ENCODE results near the gene SCGB1C2.
"Not testable (repeated sequence)": the region's sequence is repeated elsewhere in the genome, so short reads cannot be mapped to it uniquely, and the experiment has no call there.

Gene SCGB1C2

GRCh38 chr17:163514-164098, 26.2 kb downstream of the SCGB1C2 start:
- no peaks in the 10 kb centered on the region for H3K36me3 ChIP-seq (ENCODE audit: insufficient read depth, low read depth, low read length)
- H3K4me1 ChIP-seq (ENCODE audit: insufficient read depth, low read length), result no peaks in the 10 kb centered on the region
- no peak overlapping the region for H3K9ac ChIP-seq (ENCODE audit: low read depth, low read length)
- H3K9me3 ChIP-seq (ENCODE audit: insufficient read depth, low read depth, low read length), result no peaks in the 10 kb centered on the region
- H3K27ac ChIP-seq (ENCODE audit: low read length), result no peak overlapping the region
- no peak overlapping the region for H3K4me3 ChIP-seq (ENCODE audit: low read length)
- no peaks in the 10 kb centered on the region for H3K27me3 ChIP-seq (ENCODE audit: insufficient read depth, low read length)

- H3K27ac ChIP-seq (ENCODE audit: low read length), result no peak overlapping the region
These were observed 27.2 kb downstream of the SCGB1C2 start for GRCh38 chr17:164303-165235.

GRCh38 chr17:165939-166338, 28.6 kb downstream of the SCGB1C2 start:
- no peaks in the 10 kb centered on the region for H3K27me3 ChIP-seq (ENCODE audit: insufficient read depth, low read length)
- H3K9ac ChIP-seq (ENCODE audit: low read depth, low read length), result no peak overlapping the region
- H3K4me3 ChIP-seq (ENCODE audit: low read length), result no peak overlapping the region
- no peak overlapping the region for H3K27ac ChIP-seq (ENCODE audit: low read length)
- H3K9me3 ChIP-seq (ENCODE audit: insufficient read depth, low read depth, low read length), result no peaks in the 10 kb centered on the region
- H3K36me3 ChIP-seq (ENCODE audit: insufficient read depth, low read depth, low read length), result no peaks in the 10 kb centered on the region
- no peaks in the 10 kb centered on the region for H3K4me1 ChIP-seq (ENCODE audit: insufficient read depth, low read length)

More at GRCh38 chr17:164303-165235, 27.2 kb downstream of the SCGB1C2 start:
- no peaks in the 10 kb centered on the region for H3K36me3 ChIP-seq (ENCODE audit: insufficient read depth, low read depth, low read length)
- H3K9me3 ChIP-seq (ENCODE audit: insufficient read depth, low read depth, low read length), result no peaks in the 10 kb centered on the region
- no peak overlapping the region for H3K4me3 ChIP-seq (ENCODE audit: low read length)
- no peaks in the 10 kb centered on the region for H3K4me1 ChIP-seq (ENCODE audit: insufficient read depth, low read length)
- H3K27me3 ChIP-seq (ENCODE audit: insufficient read depth, low read length), result no peaks in the 10 kb centered on the region
- H3K9ac ChIP-seq (ENCODE audit: low read depth, low read length), result no peak overlapping the region

GRCh38 chr17:168614-169013, 31.2 kb downstream of the SCGB1C2 start:
- H3K9ac ChIP-seq (ENCODE audit: low read depth, low read length); H3K27ac ChIP-seq (ENCODE audit: low read length); H3K4me3 ChIP-seq (ENCODE audit: low read length); H3K27me3 ChIP-seq (ENCODE audit: insufficient read depth, low read length); H3K9me3 ChIP-seq (ENCODE audit: insufficient read depth, low read depth, low read length); H3K36me3 ChIP-seq (ENCODE audit: insufficient read depth, low read depth, low read length); H3K4me1 ChIP-seq (ENCODE audit: insufficient read depth, low read length): not testable (repeated sequence)

GRCh38 chr17:170130-170670, 32.8 kb downstream of the SCGB1C2 start:
- no peaks in the 10 kb centered on the region for H3K27me3 ChIP-seq (ENCODE audit: insufficient read depth, low read length)
- no peak overlapping the region for H3K9ac ChIP-seq (ENCODE audit: low read depth, low read length)
- no peak overlapping the region for H3K4me3 ChIP-seq (ENCODE audit: low read length)
- no peaks in the 10 kb centered on the region for H3K4me1 ChIP-seq (ENCODE audit: insufficient read depth, low read length)
- no peaks in the 10 kb centered on the region for H3K9me3 ChIP-seq (ENCODE audit: insufficient read depth, low read depth, low read length)
- H3K27ac ChIP-seq (ENCODE audit: low read length), result no peak overlapping the region
- H3K36me3 ChIP-seq (ENCODE audit: insufficient read depth, low read depth, low read length), result no peaks in the 10 kb centered on the region

- Histone ChIP-seq H3K9ac (ENCODE audit: low read depth, low read length) (no peak overlapping the region), H3K4me1 (ENCODE audit: insufficient read depth, low read length) (no peaks in the 10 kb centered on the region), H3K9me3 (ENCODE audit: insufficient read depth, low read depth, low read length) (no peaks in the 10 kb centered on the region), H3K4me3 (ENCODE audit: low read length) (no peak overlapping the region), H3K27me3 (ENCODE audit: insufficient read depth, low read length) (no peaks in the 10 kb centered on the region), H3K27ac (ENCODE audit: low read length) (no peak overlapping the region), H3K36me3 (ENCODE audit: insufficient read depth, low read depth, low read length) (no peaks in the 10 kb centered on the region)
These were observed 34.5 kb downstream of the SCGB1C2 start for GRCh38 chr17:171871-172270.

- H3K9me3 ChIP-seq (ENCODE audit: insufficient read depth, low read depth, low read length), result no peaks in the 10 kb centered on the region
- no peaks in the 10 kb centered on the region for H3K4me1 ChIP-seq (ENCODE audit: insufficient read depth, low read length)
- no peak overlapping the region for H3K4me3 ChIP-seq (ENCODE audit: low read length)
- H3K27me3 ChIP-seq (ENCODE audit: insufficient read depth, low read length), result peaks cover 3% of the 10 kb centered on the region
- H3K27ac ChIP-seq (ENCODE audit: low read length), result no peak overlapping the region
- no peaks in the 10 kb centered on the region for H3K36me3 ChIP-seq (ENCODE audit: insufficient read depth, low read depth, low read length)
- H3K9ac ChIP-seq (ENCODE audit: low read depth, low read length), result no peak overlapping the region
These were observed 35.0 kb downstream of the SCGB1C2 start for GRCh38 chr17:172401-172800.

GRCh38 chr17:173166-173911, 36.0 kb downstream of the SCGB1C2 start:
- no peaks in the 10 kb centered on the region for H3K9me3 ChIP-seq (ENCODE audit: insufficient read depth, low read depth, low read length)
- peaks cover 12% of the 10 kb centered on the region for H3K27me3 ChIP-seq (ENCODE audit: insufficient read depth, low read length)
- no peaks in the 10 kb centered on the region for H3K4me1 ChIP-seq (ENCODE audit: insufficient read depth, low read length)
- no peaks in the 10 kb centered on the region for H3K36me3 ChIP-seq (ENCODE audit: insufficient read depth, low read depth, low read length)
- no peak overlapping the region for H3K4me3 ChIP-seq (ENCODE audit: low read length)
- H3K27ac ChIP-seq (ENCODE audit: low read length), result no peak overlapping the region
- no peak overlapping the region for H3K9ac ChIP-seq (ENCODE audit: low read depth, low read length)

- no peaks in the 10 kb centered on the region for H3K9me3 ChIP-seq (ENCODE audit: insufficient read depth, low read depth, low read length)
- H3K27ac ChIP-seq (ENCODE audit: low read length), result no peak overlapping the region
- no peaks in the 10 kb centered on the region for H3K36me3 ChIP-seq (ENCODE audit: insufficient read depth, low read depth, low read length)
- H3K4me3 ChIP-seq (ENCODE audit: low read length), result no peak overlapping the region
- H3K27me3 ChIP-seq (ENCODE audit: insufficient read depth, low read length), result peaks cover 48% of the 10 kb centered on the region
- H3K9ac ChIP-seq (ENCODE audit: low read depth, low read length), result no peak overlapping the region
- 0 out of 2 replicates have a peak, but pooled peaks cover 1% of the 10 kb centered on the region for H3K4me1 ChIP-seq (ENCODE audit: insufficient read depth, low read length)
These were observed 39.8 kb downstream of the SCGB1C2 start for GRCh38 chr17:177155-177554.

GRCh38 chr17:177762-178161, 40.4 kb downstream of the SCGB1C2 start:
- Histone ChIP-seq H3K9me3 (ENCODE audit: insufficient read depth, low read depth, low read length) (no peaks in the 10 kb centered on the region), H3K4me1 (ENCODE audit: insufficient read depth, low read length) (peaks cover 7% of the 10 kb centered on the region; the same call in 1 of the 2 replicates), H3K27ac (ENCODE audit: low read length) (no peak overlapping the region), H3K4me3 (ENCODE audit: low read length) (no peak overlapping the region), H3K36me3 (ENCODE audit: insufficient read depth, low read depth, low read length) (no peaks in the 10 kb centered on the region), H3K27me3 (ENCODE audit: insufficient read depth, low read length) (peaks cover 54% of the 10 kb centered on the region), H3K9ac (ENCODE audit: low read depth, low read length) (no peak overlapping the region)

GRCh38 chr17:178292-179065, 41.1 kb downstream of the SCGB1C2 start:
- Histone ChIP-seq H3K27me3 (ENCODE audit: insufficient read depth, low read length) (peaks cover 61% of the 10 kb centered on the region), H3K36me3 (ENCODE audit: insufficient read depth, low read depth, low read length) (no peaks in the 10 kb centered on the region), H3K9ac (ENCODE audit: low read depth, low read length) (no peak overlapping the region), H3K4me1 (ENCODE audit: insufficient read depth, low read length) (peaks cover 7% of the 10 kb centered on the region; the same call in 1 of the 2 replicates), H3K4me3 (ENCODE audit: low read length) (no peak overlapping the region), H3K9me3 (ENCODE audit: insufficient read depth, low read depth, low read length) (no peaks in the 10 kb centered on the region), H3K27ac (ENCODE audit: low read length) (no peak overlapping the region)

Data from iPS-20b (cell line).